Activated CD8-positive, alpha-beta memory T cell treated with anti-CD3 and anti-CD28 coated beads, Interleukin-2, amount 10 ng/mL, durations not matched to agents 7 days and 5 days (primary cell): Measurements from ENCODE around the gene TPT1. TPM values are rescaled to one million over a fixed set of nuclear protein-coding genes. Genes with fewer than 3 reads are reported as not detected.

Source experiments
- ATAC-seq: fragments of 150-1000 bp; cut with Tn5 transposase; one replicate; pipeline ENCODE4 v1.10.0; 2021; ENCODE audit warnings: moderate library complexity
- CTCF ChIA-PET: fragments of 350-600 bp; sonication (Branson Sonifier 250); formaldehyde crosslinking; loops from one replicate; lab custom pipeline; 2021; ENCODE audit warnings: antibody characterized with exemption; lab: Charles Lee
- DNase-seq: peaks from one replicate; pipeline ENCODE4 v3.0.0-alpha.2; 2020
- H3K27ac Mint-ChIP-seq: one replicate; pipeline ENCODE4 v1.8.0; 2021; ENCODE audit warnings: mild to moderate bottlenecking, mixed read lengths
- H3K27me3 Mint-ChIP-seq: one replicate; pipeline ENCODE4 v1.8.0; 2021; ENCODE audit warnings: mixed read lengths
- H3K36me3 Mint-ChIP-seq: one replicate; pipeline ENCODE4 v1.8.0; 2021; ENCODE audit warnings: mild to moderate bottlenecking, mixed read lengths
- H3K4me1 Mint-ChIP-seq: one replicate; pipeline ENCODE4 v1.8.0; 2021; ENCODE audit warnings: mixed read lengths
- H3K4me3 Mint-ChIP-seq: one replicate; pipeline ENCODE4 v1.8.0; 2021; ENCODE audit warnings: mild to moderate bottlenecking, moderate library complexity, mixed read lengths
- H3K9me3 Mint-ChIP-seq: one replicate; pipeline ENCODE4 v1.8.0; 2022; ENCODE audit warnings: low read depth, mixed read lengths
- total RNA-seq, 2 experiments: library from RNA; stranded (reverse); gene quantifications; one replicate each; pipeline ENCODE4 v1.2.3, GENCODE V29; 2021

Gene TPT1
- total RNA-seq, 2 experiments from 2014 or later: 3,114 to 3,198 TPM

GRCh38 chr13:45328661-45329111 is 12.3 kb downstream of the TPT1 start:
- H3K4me1 Mint-ChIP-seq: peaks cover 53% of the 10 kb centered on the region
- DNase-seq: no peak
- H3K4me3 Mint-ChIP-seq: no peak overlapping the region
- H3K9me3 Mint-ChIP-seq: no peaks in the 10 kb centered on the region
- CTCF ChIA-PET: no interaction called here
- ATAC-seq: no peak
- H3K36me3 Mint-ChIP-seq: peaks cover 10% of the 10 kb centered on the region
- H3K27me3 Mint-ChIP-seq: no peaks in the 10 kb centered on the region
- H3K27ac Mint-ChIP-seq: no peak overlapping the region

DNA sequence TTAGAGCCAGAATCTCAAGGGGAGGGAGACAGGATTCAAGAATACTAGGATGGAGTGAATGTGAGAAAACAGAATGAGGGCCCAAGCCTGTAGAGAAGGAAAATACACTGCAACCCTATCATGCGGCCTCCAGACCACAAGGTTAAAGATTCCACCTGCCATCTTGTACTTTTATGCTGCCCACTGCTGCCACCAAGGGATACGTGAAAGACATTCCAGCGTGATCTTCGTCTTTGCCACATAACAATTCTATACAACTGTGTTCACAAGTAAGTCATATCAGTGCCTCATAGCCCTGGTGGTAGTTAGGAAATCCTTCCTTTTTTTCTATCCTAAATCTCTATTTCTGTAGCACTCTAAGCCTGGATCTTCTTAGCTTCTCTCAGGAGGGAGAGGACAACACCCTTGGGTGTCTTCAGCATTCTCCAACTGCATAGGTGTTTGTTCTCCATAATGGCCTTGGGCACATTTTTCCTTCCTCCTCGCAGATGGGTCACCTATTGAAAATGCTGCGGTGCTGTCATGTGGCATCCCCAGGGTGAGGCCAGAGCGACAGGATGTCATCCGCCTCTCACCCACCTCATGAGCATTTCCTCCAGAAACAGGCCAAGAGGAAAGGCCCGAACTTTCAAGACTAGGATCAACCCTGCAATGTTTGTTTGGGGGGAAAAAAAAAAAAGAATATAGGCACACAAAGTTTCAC is 13.6 kb downstream of the TPT1 start:
- peaks cover 43% of the 10 kb centered on the region for H3K4me1 Mint-ChIP-seq
- CTCF ChIA-PET: no interaction called here
- H3K4me3 Mint-ChIP-seq: no peak overlapping the region
- H3K9me3 Mint-ChIP-seq: no peaks in the 10 kb centered on the region
- no peaks in the 10 kb centered on the region for H3K27me3 Mint-ChIP-seq
- DNase-seq (no peak), ATAC-seq (no peak)
- H3K27ac Mint-ChIP-seq: peak overlapping the region; percentile 41
- H3K36me3 Mint-ChIP-seq: no peaks in the 10 kb centered on the region

GRCh38 chr13:45325806-45326205 is 15.2 kb downstream of the TPT1 start:
- Mint-ChIP-seq H3K27ac (no peak overlapping the region), H3K27me3 (no peaks in the 10 kb centered on the region), H3K36me3 (no peaks in the 10 kb centered on the region), H3K4me3 (no peak overlapping the region), H3K9me3 (no peaks in the 10 kb centered on the region), H3K4me1 (peaks cover 32% of the 10 kb centered on the region)
- CTCF ChIA-PET: interaction anchor here (0.7 to 0.8 kb wide), 2 partner anchors 46 to 162 kb away, joined by 3 to 4 read pairs; no protein-coding TSS in a partner anchor
- ATAC-seq (no peak), DNase-seq (no peak)

- ATAC-seq (no peak), DNase-seq (no peak)
- H3K4me3 Mint-ChIP-seq: no peak overlapping the region
- H3K27ac Mint-ChIP-seq: no peak overlapping the region
- CTCF ChIA-PET: interaction anchor here (0.8 kb wide), 1 partner anchor 274 kb away, joined by 6 read pairs; no protein-coding TSS in a partner anchor
- peaks cover 7% of the 10 kb centered on the region for H3K4me1 Mint-ChIP-seq
- no peaks in the 10 kb centered on the region for H3K27me3 Mint-ChIP-seq
- H3K36me3 Mint-ChIP-seq: no peaks in the 10 kb centered on the region
- no peaks in the 10 kb centered on the region for H3K9me3 Mint-ChIP-seq
Measured at GRCh38 chr13:45320876-45321629, 19.9 kb downstream of the TPT1 start.

DNA sequence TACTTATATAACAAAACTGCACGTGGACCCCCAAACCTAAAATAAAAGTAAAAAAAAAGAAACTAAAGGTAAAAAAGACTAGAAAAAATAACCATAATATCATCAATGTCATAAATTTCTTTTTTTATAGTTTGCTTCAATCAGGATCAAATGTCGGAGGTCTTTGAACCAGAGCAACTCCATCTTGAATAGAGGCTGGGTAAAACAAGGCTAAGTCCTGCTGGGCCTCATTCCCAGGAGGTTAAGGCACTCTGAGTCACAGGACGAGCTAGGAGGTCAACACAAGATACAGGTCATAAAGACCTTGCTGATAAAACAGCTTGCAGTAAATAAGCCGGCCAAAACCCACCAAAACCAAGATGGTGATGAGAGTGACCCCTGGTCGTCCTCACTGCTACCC is 24.0 kb downstream of the TPT1 start:
- H3K36me3 Mint-ChIP-seq: no peaks in the 10 kb centered on the region
- no peaks in the 10 kb centered on the region for H3K9me3 Mint-ChIP-seq
- H3K27me3 Mint-ChIP-seq: no peaks in the 10 kb centered on the region
- H3K4me1 Mint-ChIP-seq: peaks cover 7% of the 10 kb centered on the region
- H3K4me3 Mint-ChIP-seq: no peak overlapping the region
- ATAC-seq: no peak
- no peak for DNase-seq
- H3K27ac Mint-ChIP-seq: no peak overlapping the region
- CTCF ChIA-PET: no interaction called here

DNA sequence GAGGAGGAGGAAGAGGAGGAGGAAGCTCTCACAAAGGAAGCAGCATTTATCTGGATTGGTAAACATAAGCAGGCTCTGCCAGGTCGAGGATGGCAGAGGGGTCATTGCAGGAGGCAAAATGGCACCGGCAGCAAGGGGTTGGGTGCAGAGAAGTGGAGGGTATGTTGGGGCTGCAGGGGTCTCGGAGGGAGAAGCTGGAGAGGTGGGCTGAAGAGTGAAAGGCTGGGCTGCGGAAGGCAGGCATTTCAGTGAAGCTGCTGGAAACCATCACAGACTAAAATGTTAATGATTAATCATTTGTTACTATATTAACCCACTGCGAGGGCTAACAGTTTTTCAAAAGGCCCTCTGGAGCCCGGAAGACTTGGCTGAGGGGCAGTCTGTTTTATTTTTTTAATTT is 24.6 kb downstream of the TPT1 start:
- H3K4me1 Mint-ChIP-seq: peaks cover 9% of the 10 kb centered on the region
- no peak overlapping the region for H3K4me3 Mint-ChIP-seq
- H3K36me3 Mint-ChIP-seq: no peaks in the 10 kb centered on the region
- ATAC-seq (no peak), DNase-seq (no peak)
- CTCF ChIA-PET: no interaction called here
- H3K27me3 Mint-ChIP-seq: peaks cover 2% of the 10 kb centered on the region
- H3K27ac Mint-ChIP-seq: no peak overlapping the region
- H3K9me3 Mint-ChIP-seq: no peaks in the 10 kb centered on the region

GRCh38 chr13:45315520-45316167 is 25.3 kb downstream of the TPT1 start:
- H3K27me3 Mint-ChIP-seq: peaks cover 6% of the 10 kb centered on the region
- H3K4me1 Mint-ChIP-seq: peaks cover 14% of the 10 kb centered on the region
- H3K27ac Mint-ChIP-seq: no peak overlapping the region
- no peak overlapping the region for H3K4me3 Mint-ChIP-seq
- H3K36me3 Mint-ChIP-seq: no peaks in the 10 kb centered on the region
- ATAC-seq (no peak), DNase-seq (no peak)
- CTCF ChIA-PET: no interaction called here
- H3K9me3 Mint-ChIP-seq: no peaks in the 10 kb centered on the region

DNA sequence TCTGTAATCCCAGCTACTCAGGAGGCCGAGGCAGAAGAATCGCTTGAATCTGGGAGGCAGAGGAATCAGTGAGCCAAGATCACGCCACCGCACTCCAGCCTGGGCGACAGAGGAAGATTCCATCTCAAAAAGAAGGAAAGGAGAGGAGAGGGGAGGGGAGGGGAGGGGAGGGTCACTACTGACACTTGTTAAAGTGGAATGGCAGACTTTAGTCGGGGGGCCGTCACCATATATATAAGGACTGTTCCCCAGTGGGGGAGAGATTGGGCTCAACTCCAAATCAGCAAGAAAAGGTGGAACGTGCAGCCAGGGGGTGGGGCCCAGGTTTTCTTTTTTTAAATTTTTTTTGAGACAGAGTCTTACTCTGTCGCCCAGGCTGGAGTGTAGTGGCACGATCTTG is 26.2 kb downstream of the TPT1 start:
- no peak for ATAC-seq
- no peaks in the 10 kb centered on the region for H3K36me3 Mint-ChIP-seq
- no peaks in the 10 kb centered on the region for H3K9me3 Mint-ChIP-seq
- CTCF ChIA-PET: interaction anchor here (0.8 kb wide), 1 partner anchor 8 kb away, joined by 3 read pairs; no protein-coding TSS in a partner anchor
- no peak for DNase-seq
- H3K4me3 Mint-ChIP-seq: no peak overlapping the region
- H3K27me3 Mint-ChIP-seq: peaks cover 11% of the 10 kb centered on the region
- no peak overlapping the region for H3K27ac Mint-ChIP-seq
- H3K4me1 Mint-ChIP-seq: peaks cover 17% of the 10 kb centered on the region

DNA sequence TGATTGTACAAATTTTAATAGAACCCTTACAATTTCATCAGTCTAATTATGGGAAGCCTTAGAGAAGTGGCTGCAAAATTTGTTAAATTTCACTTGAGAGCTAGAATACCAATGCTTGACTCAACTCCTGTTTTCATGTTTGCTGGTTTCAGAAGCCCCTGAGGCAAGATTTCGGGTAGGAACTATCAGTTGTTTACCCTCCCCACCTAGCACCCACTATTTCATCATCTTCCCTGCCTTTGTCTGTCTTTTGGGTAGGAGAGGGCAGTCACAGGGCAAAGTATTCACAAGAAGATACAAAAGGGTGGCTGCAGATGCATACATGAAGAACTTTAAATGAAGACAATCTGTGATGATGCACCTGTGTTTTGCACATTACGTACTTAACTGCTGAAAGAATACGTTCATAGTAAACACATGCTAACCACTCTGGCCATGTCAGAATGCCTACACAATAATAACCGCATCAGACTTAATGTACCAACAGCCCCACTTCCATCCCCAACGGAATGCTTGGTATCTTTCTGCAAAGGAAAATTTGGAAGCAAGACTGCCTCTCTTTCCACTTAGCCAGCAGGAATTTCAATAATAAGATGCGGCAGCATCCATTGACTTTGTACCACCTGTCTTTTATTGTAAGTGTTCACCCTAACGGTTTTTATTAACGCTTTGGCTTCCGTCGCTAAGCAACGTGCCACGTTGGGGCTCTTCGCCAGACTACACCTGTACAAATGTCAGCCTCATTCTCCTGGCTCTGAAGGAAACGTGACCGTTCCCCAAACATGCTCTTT is 30.4 kb downstream of the TPT1 start:
- peaks cover 18% of the 10 kb centered on the region for H3K4me1 Mint-ChIP-seq
- no peaks in the 10 kb centered on the region for H3K9me3 Mint-ChIP-seq
- CTCF ChIA-PET: interaction anchor here (0.7 to 5.2 kb wide), 7 partner anchors 12 to 268 kb away, joined by 3 to 66 read pairs (median 5); partner anchors contain the start of gene TPT1
- peak overlapping the region; percentile 77 for H3K4me3 Mint-ChIP-seq
- H3K27ac Mint-ChIP-seq: no peak overlapping the region
- DNase-seq (no peak), ATAC-seq (peak; percentile 21)
- H3K27me3 Mint-ChIP-seq: peaks cover 25% of the 10 kb centered on the region
- no peaks in the 10 kb centered on the region for H3K36me3 Mint-ChIP-seq

DNA sequence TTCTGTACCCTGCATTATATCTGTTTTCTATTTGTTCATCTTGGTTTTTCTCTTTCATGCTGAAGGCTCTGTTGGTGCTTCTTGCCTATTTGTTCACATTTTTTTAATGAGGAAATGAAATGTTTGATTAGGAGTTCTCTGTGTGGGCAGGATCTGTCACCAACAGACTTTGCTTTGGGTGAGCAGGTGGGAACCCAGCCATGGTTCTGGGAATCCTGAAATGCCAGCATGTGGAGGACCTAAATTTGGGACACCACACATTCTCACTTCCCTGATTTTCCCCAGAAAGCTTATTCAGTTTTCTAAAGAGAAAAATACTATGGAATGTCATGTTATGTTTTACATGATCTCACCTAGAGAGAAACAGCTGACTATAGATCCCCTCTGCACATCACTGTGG is 34.0 kb downstream of the TPT1 start:
- H3K36me3 Mint-ChIP-seq: no peaks in the 10 kb centered on the region
- no peak overlapping the region for H3K27ac Mint-ChIP-seq
- no peak for DNase-seq
- CTCF ChIA-PET: interaction anchor here (0.6 to 5.2 kb wide), 5 partner anchors 64 to 1501 kb away, joined by 3 to 66 read pairs (median 3); no protein-coding TSS in a partner anchor
- H3K4me1 Mint-ChIP-seq: peaks cover 18% of the 10 kb centered on the region
- H3K9me3 Mint-ChIP-seq: no peaks in the 10 kb centered on the region
- ATAC-seq: no peak
- H3K27me3 Mint-ChIP-seq: peaks cover 35% of the 10 kb centered on the region
- no peak overlapping the region for H3K4me3 Mint-ChIP-seq

- H3K4me3 Mint-ChIP-seq: no peak overlapping the region
- H3K36me3 Mint-ChIP-seq: no peaks in the 10 kb centered on the region
- H3K4me1 Mint-ChIP-seq: peaks cover 8% of the 10 kb centered on the region
- no peak for ATAC-seq
- no peaks in the 10 kb centered on the region for H3K9me3 Mint-ChIP-seq
- peaks cover 26% of the 10 kb centered on the region for H3K27me3 Mint-ChIP-seq
- no peak for DNase-seq
- CTCF ChIA-PET: no interaction called here
- no peak overlapping the region for H3K27ac Mint-ChIP-seq
Measured at GRCh38 chr13:45305079-45305478, 35.9 kb downstream of the TPT1 start.

DNA sequence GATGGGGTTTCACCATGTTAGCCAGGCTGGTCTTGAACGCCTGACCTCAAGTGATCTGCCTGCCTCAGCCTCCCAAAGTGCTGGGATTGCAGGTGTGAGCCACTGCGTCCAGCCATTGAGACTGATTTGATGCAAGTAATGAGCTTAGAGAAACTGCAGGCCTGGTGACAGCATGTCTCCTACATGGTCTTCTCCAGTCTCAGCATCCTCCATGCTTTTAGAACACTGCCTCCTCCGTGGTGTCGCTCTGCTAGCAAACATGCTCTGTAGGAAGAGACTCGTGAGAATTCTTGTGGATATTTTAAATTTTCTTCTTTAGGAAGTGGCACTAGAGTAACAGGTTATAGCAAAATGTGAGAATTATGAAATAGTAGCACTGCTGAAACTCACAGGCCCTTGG is 37.1 kb downstream of the TPT1 start:
- H3K27ac Mint-ChIP-seq: no peak overlapping the region
- peaks cover 19% of the 10 kb centered on the region for H3K27me3 Mint-ChIP-seq
- ATAC-seq (no peak), DNase-seq (no peak)
- H3K36me3 Mint-ChIP-seq: no peaks in the 10 kb centered on the region
- no peaks in the 10 kb centered on the region for H3K9me3 Mint-ChIP-seq
- CTCF ChIA-PET: interaction anchor here (2.0 kb wide), 1 partner anchor 257 kb away, joined by 9 read pairs; no protein-coding TSS in a partner anchor
- peaks cover 4% of the 10 kb centered on the region for H3K4me1 Mint-ChIP-seq
- no peak overlapping the region for H3K4me3 Mint-ChIP-seq
